CD4-positive, CD25-positive, alpha-beta regulatory T cell (primary cell): ENCODE data around the gene PAX3. TPM values are rescaled to one million over a fixed set of nuclear protein-coding genes. Genes with fewer than 3 reads are reported as not detected.

Experiments used
- ATAC-seq, 2 donors: fragments of 150-1000 bp; cut with Tn5 transposase; one replicate each; pipeline ENCODE4 v1.10.0; 2021; ENCODE audit warnings: low read depth in 2 of 2, moderate number of reproducible peaks in 2 of 2, moderate library complexity in 1 of 2
- DNase-seq, 3 donors: peaks; one replicate each; pipeline versions ENCODE4 v3.0.0 to v3.0.0-alpha.2; 2012 to 2022; ENCODE audit warnings: mixed read lengths in 1 of 3
- H3K27ac ChIP-seq: one replicate; pipeline ENCODE4 v1.7.0; 2013; ENCODE audit warnings: mild to moderate bottlenecking, low read length; ENCODE audit not compliant: insufficient read depth, poor library complexity, severe bottlenecking
- H3K27me3 ChIP-seq: one replicate; pipeline ENCODE4 v1.7.0; 2013; ENCODE audit warnings: low read length; ENCODE audit not compliant: control insufficient read depth, insufficient read depth
- H3K36me3 ChIP-seq: one replicate; pipeline ENCODE4 v1.7.0; 2013; ENCODE audit warnings: mild to moderate bottlenecking, low read length, moderate library complexity; ENCODE audit not compliant: control insufficient read depth, insufficient read depth
- H3K4me1 ChIP-seq: 2 replicates; pipeline ENCODE4 v1.7.0; 2013; ENCODE audit warnings: mild to moderate bottlenecking, low read length; ENCODE audit not compliant: insufficient read depth, control insufficient read depth, poor library complexity, severe bottlenecking
- H3K4me3 ChIP-seq: one replicate; pipeline ENCODE4 v1.7.0; 2013; ENCODE audit warnings: low read depth, mild to moderate bottlenecking, low read length, moderate library complexity
- H3K9me3 ChIP-seq, 2 experiments: 1 replicate in 1 of 2; 2 replicates in 1 of 2; pipeline ENCODE4 v1.7.0; 2013; ENCODE audit warnings: low read length in 2 of 2, mild to moderate bottlenecking in 1 of 2, moderate library complexity in 1 of 2; ENCODE audit not compliant: control insufficient read depth in 2 of 2
- H3K27ac Mint-ChIP-seq, 3 donors: one replicate each; pipeline ENCODE4 v1.8.0; 2020 to 2022; ENCODE audit warnings: mild to moderate bottlenecking in 3 of 3, mixed read lengths in 3 of 3, moderate library complexity in 2 of 3
- H3K27me3 Mint-ChIP-seq: one replicate; pipeline ENCODE4 v1.8.0; 2022; ENCODE audit warnings: mild to moderate bottlenecking, mixed read lengths
- H3K36me3 Mint-ChIP-seq: one replicate; pipeline ENCODE4 v1.8.0; 2020; ENCODE audit warnings: mixed read lengths
- H3K4me1 Mint-ChIP-seq, 4 donors: one replicate each; pipeline ENCODE4 v1.8.0; 2020 to 2022; ENCODE audit warnings: mixed read lengths in 4 of 4, mild to moderate bottlenecking in 1 of 4
- H3K4me3 Mint-ChIP-seq, 4 donors: one replicate each; pipeline ENCODE4 v1.8.0; 2020 to 2022; ENCODE audit warnings: mild to moderate bottlenecking in 4 of 4, mixed read lengths in 4 of 4, moderate library complexity in 3 of 4
- H3K9me3 Mint-ChIP-seq, 7 donors: one replicate each; pipeline ENCODE4 v1.8.0; 2020 to 2022; ENCODE audit warnings: mixed read lengths in 7 of 7, mild to moderate bottlenecking in 3 of 7, moderate library complexity in 2 of 7
- polyA plus RNA-seq, 4 donors: library from polyadenylated mRNA; unstranded; fragments of 300-500 nt; fragmentation: Illumina TruSeq; gene quantifications; one replicate each; pipeline ENCODE4 v1.2.3, GENCODE V29; 2021
- total RNA-seq: library from RNA; stranded (reverse); gene quantifications from one replicate; pipeline ENCODE4 v1.2.3, GENCODE V29; 2022

The PAX3 gene
- total and polyA plus RNA-seq, 5 donors from 2014 or later = not detected

- no peak overlapping the region for H3K4me3 ChIP-seq
- Mint-ChIP-seq H3K27ac (no peak overlapping the region), H3K36me3 (no peaks in the 10 kb centered on the region), H3K9me3 (peaks cover 0 to 6% (median 0%) of the 10 kb centered on the region in 7 donors), H3K4me1 (no peaks in the 10 kb centered on the region), H3K4me3 (no peak overlapping the region), H3K27me3 (no peaks in the 10 kb centered on the region)
- no peaks in the 10 kb centered on the region for H3K9me3 ChIP-seq
- no peaks in the 10 kb centered on the region for H3K36me3 ChIP-seq
- DNase-seq (no peak), ATAC-seq (no peak)
- no peaks in the 10 kb centered on the region for H3K4me1 ChIP-seq
- no peak overlapping the region for H3K27ac ChIP-seq
- no peaks in the 10 kb centered on the region for H3K27me3 ChIP-seq
Measured at GRCh38 chr2:222193328-222193983, 105.3 kb downstream of the PAX3 start.

GRCh38 chr2:222180619-222181018 lies 118.2 kb downstream of the PAX3 start:
- Histone ChIP-seq H3K36me3 (no peaks in the 10 kb centered on the region), H3K4me3 (no peak overlapping the region), H3K9me3 (no peaks in the 10 kb centered on the region), H3K4me1 (no peaks in the 10 kb centered on the region), H3K27ac (no peak overlapping the region), H3K27me3 (no peaks in the 10 kb centered on the region)
- peaks cover 0 to 6% (median 3%) of the 10 kb centered on the region in 7 donors for H3K9me3 Mint-ChIP-seq
- peaks cover 9% of the 10 kb centered on the region for H3K27me3 Mint-ChIP-seq
- no peaks in the 10 kb centered on the region for H3K36me3 Mint-ChIP-seq
- H3K4me3 Mint-ChIP-seq = no peak overlapping the region
- no peak for ATAC-seq
- H3K27ac Mint-ChIP-seq = no peak overlapping the region
- DNase-seq = no peak
- no peaks in the 10 kb centered on the region for H3K4me1 Mint-ChIP-seq

- H3K27ac ChIP-seq = no peak overlapping the region
- no peak for DNase-seq
- H3K36me3 ChIP-seq = no peaks in the 10 kb centered on the region
- H3K27ac Mint-ChIP-seq = no peak overlapping the region
- H3K4me1 ChIP-seq = no peaks in the 10 kb centered on the region
- peaks cover 0 to 7% (median 3%) of the 10 kb centered on the region in 7 donors for H3K9me3 Mint-ChIP-seq
- no peak overlapping the region for H3K4me3 Mint-ChIP-seq
- H3K36me3 Mint-ChIP-seq = no peaks in the 10 kb centered on the region
- H3K4me3 ChIP-seq = no peak overlapping the region
- H3K4me1 Mint-ChIP-seq = no peaks in the 10 kb centered on the region
- H3K27me3 Mint-ChIP-seq = peaks cover 15% of the 10 kb centered on the region
- H3K27me3 ChIP-seq = no peaks in the 10 kb centered on the region
- no peaks in the 10 kb centered on the region for H3K9me3 ChIP-seq
- no peak for ATAC-seq
Measured at GRCh38 chr2:222179592-222179991, 119.2 kb downstream of the PAX3 start.

GRCh38 chr2:222178450-222178849 lies 120.3 kb downstream of the PAX3 start:
- Histone ChIP-seq H3K36me3 (no peaks in the 10 kb centered on the region), H3K27ac (no peak overlapping the region), H3K9me3 (no peaks in the 10 kb centered on the region), H3K27me3 (no peaks in the 10 kb centered on the region), H3K4me3 (no peak overlapping the region), H3K4me1 (no peaks in the 10 kb centered on the region)
- Mint-ChIP-seq H3K27me3 (peaks cover 15% of the 10 kb centered on the region), H3K9me3 (peaks cover 0 to 6% (median 3%) of the 10 kb centered on the region in 7 donors), H3K36me3 (no peaks in the 10 kb centered on the region), H3K4me1 (no peaks in the 10 kb centered on the region), H3K4me3 (no peak overlapping the region), H3K27ac (no peak overlapping the region)
- DNase-seq (no peak), ATAC-seq (no peak)

GRCh38 chr2:222176890-222177289 lies 121.9 kb downstream of the PAX3 start:
- H3K36me3 ChIP-seq = no peaks in the 10 kb centered on the region
- ATAC-seq (no peak), DNase-seq (no peak)
- no peaks in the 10 kb centered on the region for H3K36me3 Mint-ChIP-seq
- no peaks in the 10 kb centered on the region for H3K9me3 ChIP-seq
- no peak overlapping the region for H3K4me3 ChIP-seq
- H3K27ac ChIP-seq = no peak overlapping the region
- no peak overlapping the region for H3K27ac Mint-ChIP-seq
- H3K4me3 Mint-ChIP-seq = no peak overlapping the region
- no peaks in the 10 kb centered on the region for H3K4me1 ChIP-seq
- H3K27me3 Mint-ChIP-seq = peaks cover 16% of the 10 kb centered on the region
- peaks cover 0 to 6% (median 3%) of the 10 kb centered on the region in 7 donors for H3K9me3 Mint-ChIP-seq
- H3K4me1 Mint-ChIP-seq = no peaks in the 10 kb centered on the region
- H3K27me3 ChIP-seq = no peaks in the 10 kb centered on the region

GRCh38 chr2:222174450-222174849 lies 124.3 kb downstream of the PAX3 start:
- no peak overlapping the region for H3K4me3 Mint-ChIP-seq
- Histone ChIP-seq H3K36me3 (no peaks in the 10 kb centered on the region), H3K27ac (no peak overlapping the region), H3K27me3 (no peaks in the 10 kb centered on the region), H3K4me1 (no peaks in the 10 kb centered on the region), H3K4me3 (no peak overlapping the region), H3K9me3 (no peaks in the 10 kb centered on the region)
- no peak for ATAC-seq
- no peak for DNase-seq
- H3K4me1 Mint-ChIP-seq = no peaks in the 10 kb centered on the region
- H3K9me3 Mint-ChIP-seq = peaks cover 0 to 7% (median 3%) of the 10 kb centered on the region in 7 donors
- H3K27ac Mint-ChIP-seq = no peak overlapping the region
- peaks cover 21% of the 10 kb centered on the region for H3K27me3 Mint-ChIP-seq
- no peaks in the 10 kb centered on the region for H3K36me3 Mint-ChIP-seq

GRCh38 chr2:222169346-222169745 lies 129.5 kb downstream of the PAX3 start:
- Histone ChIP-seq H3K9me3 (no peaks in the 10 kb centered on the region), H3K27ac (no peak overlapping the region), H3K27me3 (no peaks in the 10 kb centered on the region), H3K36me3 (no peaks in the 10 kb centered on the region), H3K4me3 (no peak overlapping the region), H3K4me1 (no peaks in the 10 kb centered on the region)
- Mint-ChIP-seq H3K4me1 (no peaks in the 10 kb centered on the region), H3K27ac (no peak overlapping the region), H3K27me3 (peaks cover 13% of the 10 kb centered on the region), H3K4me3 (no peak overlapping the region), H3K9me3 (peaks cover 0 to 9% (median 5%) of the 10 kb centered on the region in 7 donors), H3K36me3 (no peaks in the 10 kb centered on the region)
- ATAC-seq (no peak), DNase-seq (no peak)

GRCh38 chr2:222167762-222168161 lies 131.0 kb downstream of the PAX3 start:
- Mint-ChIP-seq H3K36me3 (no peaks in the 10 kb centered on the region), H3K9me3 (peaks cover 0 to 11% (median 5%) of the 10 kb centered on the region in 7 donors)

More at GRCh38 chr2:222167762-222168161, 131.0 kb downstream of the PAX3 start:
- Histone ChIP-seq H3K27ac (no peak overlapping the region), H3K4me3 (no peak overlapping the region), H3K4me1 (no peaks in the 10 kb centered on the region), H3K27me3 (no peaks in the 10 kb centered on the region), H3K36me3 (no peaks in the 10 kb centered on the region), H3K9me3 (no peaks in the 10 kb centered on the region)
- DNase-seq (no peak), ATAC-seq (no peak)
- Mint-ChIP-seq H3K27ac (no peak overlapping the region), H3K4me3 (no peak overlapping the region), H3K4me1 (no peaks in the 10 kb centered on the region), H3K27me3 (peaks cover 13% of the 10 kb centered on the region)
